A204.1 (cell line): ENCODE results near the gene AAK1.
"Not testable (repeated sequence)": the region's sequence is repeated elsewhere in the genome, so short reads cannot be mapped to it uniquely, and the experiment has no call there.

Experiments
- FAIRE-seq: peaks from 2 replicates; lab custom pipeline; 2012; peaks lifted over from hg19 to GRCh38; lab: Jason Lieb, UNC

The AAK1 gene

DNA sequence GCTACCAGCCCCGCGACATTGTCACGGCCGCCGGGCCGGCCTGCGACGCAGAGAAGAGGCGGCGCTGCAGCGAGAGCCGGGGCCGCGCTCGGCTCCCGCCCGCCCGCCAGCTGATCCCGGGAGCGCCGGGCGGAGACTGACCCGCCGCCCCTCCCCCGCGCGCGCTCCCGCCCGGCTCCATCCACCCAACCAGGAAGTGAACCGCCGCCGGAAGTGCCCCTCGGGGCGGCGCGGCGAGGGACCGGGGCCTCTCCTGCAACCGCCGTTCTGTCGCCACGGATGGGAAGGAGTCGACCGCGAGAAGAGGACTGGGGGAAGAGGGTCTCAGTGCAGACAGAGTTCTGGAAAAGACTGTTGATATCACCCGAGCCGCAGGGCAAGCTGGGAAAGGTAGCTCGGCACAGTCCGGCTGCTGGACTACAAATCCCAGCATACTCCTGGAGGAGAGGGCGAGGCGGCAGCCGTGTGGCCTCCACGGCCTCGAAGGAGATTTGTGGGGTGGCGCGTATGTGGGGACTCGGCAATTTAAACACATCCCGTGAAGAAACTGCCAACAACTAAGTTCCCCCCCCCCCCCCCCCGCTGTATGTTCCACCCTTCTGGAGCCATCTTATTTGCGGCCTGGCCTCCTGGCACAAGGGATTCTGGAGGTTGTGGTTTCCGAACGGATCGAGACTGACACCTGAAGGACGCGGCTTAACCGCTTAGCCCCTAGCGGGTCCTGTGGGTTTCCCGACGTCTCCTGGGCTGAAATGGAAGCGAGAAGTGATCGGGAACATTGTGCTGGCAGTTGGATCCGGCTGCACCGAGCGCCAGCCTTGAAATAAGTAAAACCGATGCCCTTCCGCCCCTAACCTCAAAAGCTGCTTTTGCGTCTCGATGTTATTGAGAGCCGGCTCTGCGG lies at the start of gene AAK1:
TSS of gene AAK1 (minus strand) at position 138 of the 904 bp plus-strand sequence. CDS start 699 bp downstream, outside the sequence.
- no peak for FAIRE-seq

DNA sequence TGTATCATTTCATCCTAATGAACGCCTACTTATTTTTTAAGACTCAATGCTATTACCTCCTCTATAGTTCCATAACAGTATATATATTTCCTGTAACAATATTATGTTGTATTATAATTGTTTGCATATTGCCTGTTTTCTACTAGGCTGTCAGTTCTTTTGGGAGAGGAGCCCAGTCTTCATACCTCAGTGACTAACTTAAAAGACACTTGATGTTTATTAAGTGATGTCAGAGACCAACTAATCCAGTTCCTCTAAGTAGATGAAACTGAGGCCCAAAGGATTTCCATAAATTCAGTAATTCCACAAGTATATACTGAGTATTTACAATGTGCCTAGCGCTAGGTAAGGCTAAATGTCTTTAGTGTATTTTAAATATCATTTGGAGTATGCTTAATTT lies 48.9 kb upstream of the AAK1 start:
- FAIRE-seq = no peak

DNA sequence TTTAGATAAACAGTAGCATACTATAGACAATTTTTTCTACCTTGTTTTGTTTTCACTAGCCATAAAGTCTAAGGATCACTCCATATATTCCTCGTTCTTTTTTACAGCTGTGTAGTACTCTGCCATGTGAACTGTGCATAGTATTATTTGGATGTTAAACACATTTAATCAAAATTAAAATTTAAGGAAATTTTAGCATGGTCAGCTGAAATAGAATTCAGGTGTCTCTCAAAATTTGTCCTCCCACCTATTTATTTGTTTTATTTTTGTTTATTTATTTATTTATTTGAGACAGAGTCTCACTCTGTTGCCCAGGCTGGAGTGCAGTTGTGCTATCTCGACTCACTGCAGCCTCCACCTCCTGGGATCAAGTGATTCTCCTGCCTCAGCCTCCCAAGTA lies 46.4 kb upstream of the AAK1 start:
- no peak for FAIRE-seq

DNA sequence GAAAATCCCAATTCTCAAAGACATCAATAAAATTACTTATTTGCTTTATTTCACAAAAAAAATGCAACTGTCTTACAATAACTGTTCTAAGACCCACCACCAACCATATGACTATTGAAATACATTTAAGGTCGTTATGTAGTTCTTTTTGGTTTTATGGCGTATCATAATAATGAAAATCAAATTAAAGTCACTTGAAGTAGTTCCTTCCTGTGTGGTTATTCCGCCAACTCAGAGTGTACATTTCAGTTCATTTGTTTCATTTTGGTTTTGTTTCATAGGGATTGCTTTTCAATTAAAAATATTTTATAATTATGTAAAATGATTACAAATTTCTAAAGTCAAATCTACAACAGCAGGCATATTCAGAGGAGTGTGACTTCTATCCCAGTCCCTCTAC lies 45.9 kb upstream of the AAK1 start:
- no peak for FAIRE-seq

DNA sequence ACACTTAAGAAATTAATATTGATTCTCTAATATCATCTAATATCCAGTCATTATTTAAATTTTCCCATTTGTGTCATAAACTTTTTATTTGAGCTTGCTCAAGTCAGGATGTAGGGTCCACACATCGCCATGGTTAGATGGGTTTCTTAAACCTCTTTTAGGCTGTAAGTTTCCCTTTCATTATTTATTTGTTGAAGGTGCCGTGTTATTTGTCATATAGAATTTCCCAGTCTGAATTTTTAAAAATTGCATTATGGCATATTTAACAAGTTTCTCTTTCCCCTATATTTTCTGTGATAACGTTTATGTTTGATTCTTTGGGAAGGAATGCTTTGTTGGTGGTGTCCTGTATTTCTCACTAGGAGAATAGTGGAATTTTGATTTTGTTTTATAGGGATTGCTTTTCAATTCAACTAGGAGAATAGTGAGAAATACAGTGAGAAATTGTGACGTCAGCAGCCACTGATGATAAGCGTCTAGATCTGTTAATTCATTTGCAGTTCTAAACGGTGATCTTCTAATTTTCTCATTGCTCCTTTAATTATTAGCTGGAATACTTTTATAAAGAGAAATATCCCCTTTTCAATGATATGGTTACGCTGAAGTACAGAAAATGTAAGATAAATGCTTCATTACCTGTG lies 44.6 kb upstream of the AAK1 start:
- no peak for FAIRE-seq

DNA sequence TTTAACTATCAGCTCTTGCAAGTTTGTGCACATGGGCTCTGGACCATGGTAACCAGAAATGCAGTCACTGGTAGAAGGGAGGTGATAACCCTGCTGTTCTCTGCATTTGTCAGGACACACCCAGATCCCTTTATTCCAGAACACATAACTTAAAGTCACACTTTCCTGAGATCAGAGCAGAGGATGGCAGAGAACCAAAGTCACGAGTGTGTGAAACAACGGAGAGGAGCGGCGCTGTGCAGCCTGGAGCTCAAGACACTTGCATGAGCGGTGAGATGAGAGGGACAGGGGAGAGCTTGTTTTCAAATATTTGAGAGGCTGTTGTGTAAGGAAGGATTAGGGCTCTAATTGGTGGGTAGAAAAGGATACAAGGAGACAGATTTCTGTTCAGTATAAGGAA lies 43.3 kb upstream of the AAK1 start:
- no peak for FAIRE-seq

DNA sequence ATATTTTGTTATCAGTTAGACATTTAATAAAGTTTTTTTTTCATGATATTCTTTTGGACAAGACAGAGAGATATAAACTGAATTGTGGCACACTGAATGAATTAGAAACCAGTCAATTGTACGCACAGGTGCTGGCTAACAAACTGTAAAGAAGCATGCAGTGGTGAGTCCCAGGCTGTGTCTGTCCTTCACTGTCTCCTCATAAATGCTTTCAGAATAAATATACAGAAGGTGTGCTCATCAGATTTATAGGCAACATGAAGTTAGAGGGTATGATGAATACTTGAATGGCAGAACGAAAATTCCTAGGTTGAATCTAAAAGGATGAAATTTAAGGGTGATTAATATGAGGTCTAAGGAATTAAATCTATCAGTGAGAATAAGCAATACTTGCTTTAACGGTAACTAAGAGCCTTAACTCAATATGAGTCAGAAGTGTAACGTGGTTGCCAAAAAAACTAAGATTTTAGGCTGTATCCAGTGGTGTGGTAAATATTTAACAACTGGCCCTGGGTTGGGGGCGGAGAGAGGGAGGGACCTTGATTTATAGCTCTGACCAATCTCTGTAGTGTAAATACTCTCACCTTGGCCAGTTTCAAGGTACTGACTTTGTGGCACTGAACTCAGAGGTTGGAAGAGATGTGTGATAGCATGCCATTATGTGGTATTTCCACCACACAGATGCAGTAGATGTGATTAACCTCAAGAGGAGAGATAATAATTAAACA lies 41.9 kb upstream of the AAK1 start:
- no peak for FAIRE-seq

DNA sequence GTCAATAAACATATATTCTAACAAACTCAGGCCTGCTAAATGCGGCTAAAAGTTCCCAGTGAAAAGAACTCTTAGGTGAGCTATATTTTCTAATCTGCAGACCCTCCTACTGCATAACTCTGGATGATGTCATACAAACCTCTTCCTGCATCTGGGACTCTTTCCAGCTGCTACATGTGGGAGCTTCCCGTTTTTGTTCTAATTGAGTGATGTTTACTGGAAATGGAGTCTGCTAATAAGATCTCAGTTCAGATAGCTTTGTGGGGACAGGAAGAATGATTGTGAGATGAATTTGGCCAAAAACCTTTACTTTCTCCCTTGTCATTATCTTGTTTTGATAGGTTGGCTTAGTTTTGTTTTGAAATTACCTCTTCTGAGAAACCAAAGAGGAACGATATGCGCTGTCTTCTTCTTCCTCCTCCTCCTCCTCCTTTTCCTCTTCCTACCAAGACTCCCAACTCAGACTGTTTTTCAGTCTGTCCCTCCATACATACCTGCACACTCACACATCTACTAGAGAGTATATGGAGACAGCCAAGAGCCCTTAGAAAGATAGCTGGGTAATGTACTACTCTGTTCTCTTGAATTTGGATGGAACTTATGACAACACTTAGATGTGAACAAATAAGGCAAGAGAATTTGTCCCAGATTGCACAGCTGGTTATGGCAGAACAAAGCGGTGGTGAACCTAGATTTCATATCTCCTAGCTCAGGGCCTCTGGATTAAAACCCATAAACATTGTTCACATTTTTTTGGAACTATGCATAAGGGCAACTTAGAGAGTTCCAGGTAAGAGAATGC lies 39.8 kb upstream of the AAK1 start:
- FAIRE-seq = no peak

DNA sequence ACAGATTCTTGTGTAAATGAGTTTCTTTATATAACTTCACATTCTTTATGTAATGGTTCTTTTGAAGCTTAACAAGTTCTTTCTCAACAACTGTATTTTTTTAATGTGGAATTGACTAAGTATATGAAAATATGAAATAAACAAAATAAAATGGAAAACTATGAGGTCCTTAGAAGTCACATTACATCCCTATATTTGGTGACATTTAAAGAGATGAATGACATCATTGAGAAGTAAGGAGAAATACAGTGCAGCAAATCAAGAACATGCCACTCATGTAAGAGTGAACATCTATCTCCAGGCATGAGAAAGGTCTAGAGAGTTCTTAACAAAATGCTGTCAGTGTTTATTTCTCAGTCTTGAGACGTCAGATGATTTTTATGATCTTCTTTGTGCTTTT lies 39.0 kb upstream of the AAK1 start:
- no peak for FAIRE-seq

DNA sequence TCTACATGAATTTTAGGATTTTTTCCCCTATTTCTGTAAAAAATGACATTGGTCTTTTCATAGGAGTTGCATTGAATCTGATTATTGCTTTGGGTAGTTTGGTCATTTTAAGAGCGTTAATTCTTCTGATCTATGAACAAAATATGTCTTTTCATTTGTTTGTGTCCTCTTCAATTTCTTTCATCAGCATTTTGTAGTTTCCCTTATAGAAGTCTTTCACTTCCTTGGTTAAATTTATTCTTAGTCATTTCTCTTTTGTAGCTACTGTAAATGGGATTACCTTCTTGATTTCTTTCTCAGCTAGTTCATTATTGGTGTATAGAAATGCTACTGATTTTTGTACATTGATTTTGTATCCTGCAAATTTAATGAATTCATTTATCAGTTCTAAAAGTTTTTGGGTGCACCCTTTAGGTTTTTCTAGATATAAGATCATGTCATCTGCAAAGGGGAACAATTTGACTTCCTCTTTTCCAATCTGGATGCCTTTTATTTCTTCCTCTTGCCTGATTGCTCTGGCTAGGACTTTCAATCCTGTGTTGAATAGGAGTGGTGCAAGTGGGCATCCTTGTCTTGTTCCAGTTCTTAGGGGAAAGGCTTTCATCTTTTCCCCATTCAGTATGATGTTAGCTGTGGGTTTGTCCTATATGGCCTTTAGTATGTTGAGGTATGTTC lies 36.6 kb upstream of the AAK1 start:
- no peak for FAIRE-seq

DNA sequence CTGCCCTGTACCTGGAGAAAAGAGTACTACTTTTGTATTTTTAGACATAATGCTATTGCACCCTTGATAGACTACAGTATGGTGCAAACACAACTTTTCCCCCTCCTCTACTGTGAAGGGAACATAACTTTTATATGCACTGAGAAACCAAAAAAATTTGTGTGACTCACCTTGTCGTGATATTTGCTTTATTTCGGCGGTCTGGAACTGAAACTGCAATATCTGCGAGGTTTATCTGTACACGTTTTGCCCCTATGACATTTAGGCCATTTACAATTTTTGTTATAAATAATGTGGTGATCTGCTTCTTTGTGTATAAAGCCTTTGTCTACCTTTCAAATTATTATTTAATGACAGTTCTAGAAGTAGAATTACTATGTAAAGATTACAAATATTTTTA lies 34.4 kb upstream of the AAK1 start:
- no peak for FAIRE-seq

DNA sequence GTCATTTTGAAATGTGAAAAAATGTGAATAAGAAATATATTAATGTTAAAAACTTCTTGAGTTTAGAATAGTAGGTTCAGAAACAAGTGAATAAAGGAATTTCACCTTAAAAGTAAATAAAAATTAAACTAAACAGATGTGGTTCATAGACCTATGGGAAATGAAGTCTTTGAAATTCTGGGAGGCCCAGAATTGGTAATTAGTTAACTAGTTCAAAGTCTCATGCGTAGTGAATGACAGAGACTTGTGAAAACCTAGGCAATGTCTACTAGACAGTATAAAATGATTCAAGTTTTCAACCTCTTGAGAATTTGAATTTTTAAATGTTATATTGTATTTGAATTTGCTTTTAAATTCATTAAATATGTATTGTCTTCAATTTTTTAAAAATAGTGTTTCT lies 32.6 kb upstream of the AAK1 start:
- no peak for FAIRE-seq

DNA sequence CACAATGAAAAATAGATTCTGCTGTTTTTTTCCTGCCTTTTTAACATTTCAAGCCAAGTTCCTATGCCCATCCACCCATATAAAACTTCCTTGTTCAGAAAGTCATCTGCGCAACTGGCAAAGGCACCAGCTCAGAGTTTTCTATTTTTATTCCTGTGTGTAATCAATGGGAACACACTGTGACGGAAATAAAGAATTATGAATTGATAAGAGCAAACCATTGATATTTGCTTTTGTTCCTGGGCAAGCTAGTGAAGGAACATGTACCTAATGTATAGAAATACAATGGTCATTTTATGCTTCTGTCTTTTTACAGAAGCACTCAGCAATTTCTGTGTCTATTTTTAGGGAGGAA lies 30.8 kb upstream of the AAK1 start:
- no peak for FAIRE-seq

DNA sequence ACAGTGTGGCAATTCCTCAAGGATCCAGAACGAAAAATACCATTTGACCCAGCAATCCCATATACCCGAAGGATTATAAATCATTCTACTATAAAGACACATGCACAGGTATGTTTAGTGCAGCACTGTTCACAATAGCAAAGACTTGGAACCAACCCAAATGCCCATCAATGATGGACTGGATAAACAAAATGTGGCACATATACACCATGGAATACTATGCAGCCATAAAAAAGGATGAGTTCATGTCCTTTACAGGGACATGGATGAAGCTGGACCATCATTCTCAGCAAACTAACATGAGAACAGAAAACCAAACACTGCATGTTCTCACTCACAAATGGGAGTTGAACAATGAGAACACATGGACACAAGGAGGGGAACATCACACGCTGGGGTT lies 29.6 kb upstream of the AAK1 start:
- FAIRE-seq = not testable (repeated sequence)

DNA sequence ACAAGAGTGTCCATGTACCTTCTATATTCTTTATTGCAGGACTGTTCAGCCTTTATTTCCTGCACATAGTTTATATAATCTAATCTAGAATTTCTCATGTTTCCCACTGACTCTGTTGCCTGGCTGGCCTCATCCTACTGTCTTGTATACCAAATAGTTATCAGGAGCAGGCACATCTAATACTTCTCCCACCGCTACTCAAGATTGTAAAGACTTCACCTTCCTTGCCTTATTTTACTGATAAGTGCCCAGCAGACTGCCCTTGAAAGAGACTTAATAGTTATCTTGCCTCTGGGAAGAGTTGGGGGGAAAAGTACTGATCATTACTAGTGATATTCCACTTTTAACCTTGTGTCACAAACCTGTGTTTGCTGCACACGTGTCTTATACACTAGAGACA lies 26.1 kb upstream of the AAK1 start:
- no peak for FAIRE-seq

DNA sequence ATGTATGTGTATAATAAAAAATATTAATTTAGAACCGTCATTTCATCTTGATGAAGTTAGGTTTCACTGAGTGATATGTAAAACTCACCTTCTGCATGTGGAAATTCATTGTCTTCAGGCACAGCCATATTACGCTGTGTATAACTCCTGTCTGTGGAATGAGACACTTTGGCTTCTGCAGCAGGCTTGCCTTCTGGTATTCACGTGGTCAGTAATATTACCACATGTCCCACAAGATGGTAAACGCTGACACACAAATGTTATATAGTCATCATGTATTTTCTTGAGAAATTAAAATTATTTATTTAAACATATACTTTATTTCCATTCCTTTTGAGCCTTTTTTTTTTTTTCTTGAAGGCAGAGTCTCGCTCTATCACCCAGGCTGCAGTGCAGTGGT lies 25.1 kb upstream of the AAK1 start:
- FAIRE-seq = no peak

DNA sequence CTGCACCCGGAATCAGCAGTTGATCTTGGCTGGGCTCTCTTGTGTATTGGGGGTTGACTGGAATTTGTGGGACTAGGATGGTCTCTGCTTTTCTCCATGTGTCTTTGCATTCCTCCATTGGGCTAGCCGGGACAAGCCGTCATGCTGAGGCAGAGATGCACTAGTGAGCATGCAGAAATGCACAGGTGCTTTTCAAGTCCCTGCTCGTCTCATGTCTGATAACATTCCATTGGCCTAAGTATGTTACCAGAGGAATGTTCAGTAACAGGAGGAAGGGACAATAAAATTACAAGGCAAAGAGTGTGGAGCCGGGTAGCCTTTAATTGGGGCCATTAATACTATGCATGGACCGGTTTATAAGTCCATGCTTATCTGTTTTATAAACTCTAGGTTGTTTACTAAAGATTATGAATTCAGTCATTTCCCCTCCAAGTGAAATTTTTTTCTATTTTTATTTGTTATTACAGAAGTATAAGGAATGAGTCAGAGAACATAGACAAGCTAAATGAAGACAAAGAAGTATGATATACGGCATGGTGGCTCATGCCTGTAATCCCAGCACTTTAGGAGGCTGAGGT lies 24.4 kb upstream of the AAK1 start:
- no peak for FAIRE-seq

DNA sequence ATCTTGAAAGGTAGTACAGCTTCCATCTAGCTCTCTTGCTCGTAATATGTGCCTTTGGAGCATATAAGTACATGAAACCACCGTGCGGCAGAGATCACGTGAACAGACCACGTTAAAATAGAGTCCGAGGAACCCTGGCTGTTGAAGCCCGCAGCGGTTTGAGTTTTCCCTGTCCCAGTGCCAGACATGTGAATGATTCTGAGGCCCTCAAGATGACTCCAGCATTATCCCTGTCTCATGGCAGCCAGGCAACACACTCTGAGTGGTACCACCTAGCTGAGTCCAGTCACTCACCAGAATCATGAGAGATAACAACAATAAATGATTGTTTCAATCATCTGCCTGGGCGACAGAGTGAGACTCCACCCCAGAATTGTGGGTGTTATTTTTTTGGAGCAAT lies 21.6 kb upstream of the AAK1 start:
- FAIRE-seq = no peak

DNA sequence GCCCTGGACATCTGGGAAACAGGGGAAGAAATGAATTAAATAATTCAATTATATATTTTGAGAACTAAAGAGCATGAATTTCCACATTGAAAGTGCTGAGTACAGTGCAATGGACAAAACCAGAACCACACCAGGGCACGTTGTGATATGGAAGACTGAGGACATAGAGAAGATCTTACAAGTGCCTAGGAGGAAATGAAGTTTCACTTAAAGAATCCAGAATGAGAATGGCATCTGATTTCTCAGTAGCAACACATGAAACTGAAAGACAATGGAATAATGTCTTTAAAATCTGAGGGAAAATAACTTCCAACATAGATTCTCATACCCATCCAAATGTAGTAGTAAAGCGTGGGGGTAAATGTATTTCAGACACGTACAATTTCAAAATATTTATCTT lies 20.3 kb upstream of the AAK1 start:
- no peak for FAIRE-seq

DNA sequence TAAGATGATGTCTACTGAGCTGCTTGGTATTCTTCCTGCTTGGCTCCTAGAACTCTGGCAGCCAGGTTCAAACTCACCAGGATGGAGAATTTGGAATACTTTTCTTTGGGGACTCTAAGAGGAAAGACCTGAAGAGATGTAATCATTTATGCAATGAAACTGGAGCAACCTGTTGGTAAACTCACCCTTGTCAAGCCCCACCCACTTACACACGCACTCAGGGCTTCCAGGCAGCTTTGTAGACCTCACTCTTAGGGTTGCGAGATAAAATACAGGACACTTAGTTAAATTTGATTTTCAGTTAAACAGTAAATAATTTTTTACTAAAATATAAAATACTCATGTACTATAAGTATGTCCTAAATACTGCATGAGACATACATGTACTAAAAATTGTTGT lies 19.0 kb upstream of the AAK1 start:
- not testable (repeated sequence) for FAIRE-seq

DNA sequence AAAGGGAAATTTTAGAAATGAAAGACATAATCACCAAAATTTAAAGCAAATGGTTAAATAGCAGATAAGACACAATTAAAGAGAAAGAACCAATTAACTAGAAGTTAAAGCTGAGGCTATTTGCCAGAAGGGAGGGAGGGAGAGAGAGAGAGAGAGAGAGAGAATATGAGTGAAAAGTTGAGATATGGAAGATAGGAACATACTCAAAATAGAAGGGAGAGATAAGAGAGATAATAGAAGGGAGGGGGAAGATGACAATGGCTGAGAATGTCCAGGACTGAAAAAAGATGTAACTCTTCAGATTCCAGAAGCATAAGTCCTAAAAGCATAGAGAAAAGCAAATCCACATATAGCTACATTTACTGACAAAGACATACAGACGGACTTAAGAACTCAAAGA lies 17.1 kb upstream of the AAK1 start:
- FAIRE-seq = no peak
